HG03378 (cell line): Measurements from ENCODE around the gene NUDT1.
A peak's percentile ranks its signal among the peaks of the same experiment; 100 is the strongest.

Experiments
- ATAC-seq: cut with Tn5 transposase; IDR thresholded peaks from one replicate; pipeline ENCODE4 v1.9.1; 2021; ENCODE audit warnings: mild to moderate bottlenecking, moderate library complexity; ENCODE audit not compliant: unreplicated experiment

NUDT1 gene

GRCh38 chr7:2247141-2247995, 5.3 kb downstream of the NUDT1 start:
- no peak for ATAC-seq

- no peak for ATAC-seq
Measured at GRCh38 chr7:2248984-2249694, 7.1 kb downstream of the NUDT1 start.

GRCh38 chr7:2249744-2250323, 7.8 kb downstream of the NUDT1 start:
- no peak for ATAC-seq

GRCh38 chr7:2251381-2251780, 9.4 kb downstream of the NUDT1 start:
- ATAC-seq = no peak

GRCh38 chr7:2251841-2252771, 10.1 kb downstream of the NUDT1 start:
- no peak for ATAC-seq

GRCh38 chr7:2253021-2253420, 11.0 kb downstream of the NUDT1 start:
- ATAC-seq = no peak

- no peak for ATAC-seq
Measured at GRCh38 chr7:2253525-2254244, 11.7 kb downstream of the NUDT1 start.

GRCh38 chr7:2254429-2255144, 12.6 kb downstream of the NUDT1 start:
- no peak for ATAC-seq

GRCh38 chr7:2255145-2256139, 13.4 kb downstream of the NUDT1 start:
- ATAC-seq = no peak

- ATAC-seq = no peak
Measured at GRCh38 chr7:2256306-2257045, 14.4 kb downstream of the NUDT1 start.

- ATAC-seq = no peak
Measured at GRCh38 chr7:2257046-2257551, 15.1 kb downstream of the NUDT1 start.

- no peak for ATAC-seq
Measured at GRCh38 chr7:2257651-2258050, 15.6 kb downstream of the NUDT1 start.

GRCh38 chr7:2258661-2259365, 16.8 kb downstream of the NUDT1 start:
- ATAC-seq = peak; percentile 61

- ATAC-seq = no peak
Measured at GRCh38 chr7:2259480-2259879, 17.5 kb downstream of the NUDT1 start.

- ATAC-seq = no peak
Measured at GRCh38 chr7:2260820-2261219, 18.8 kb downstream of the NUDT1 start.

GRCh38 chr7:2261611-2262010, 19.6 kb downstream of the NUDT1 start:
- ATAC-seq = no peak

- no peak for ATAC-seq
Measured at GRCh38 chr7:2263176-2263575, 21.1 kb downstream of the NUDT1 start.
